ENCODE data around the gene ANAPC16.
"Not testable (repeated sequence)": the region's sequence is repeated elsewhere in the genome, so short reads cannot be mapped to it uniquely, and the experiment has no call there.

The ANAPC16 gene

GRCh38 chr10:72215611-72216549, at the start of gene ANAPC16, which contains the start of gene ASCC1:
TSS of gene ANAPC16 (plus strand) at chr10:72216012. CDS start at chr10:72223915, 7,903 bp downstream.
TSS of gene ASCC1 (minus strand) at chr10:72216276. CDS start at chr10:72213298, 2,978 bp downstream.
- DNase-seq (ENCODE audit: low spot score) = peak; percentile 93

GRCh38 chr10:72167118-72167517, 48.7 kb upstream of the ANAPC16 start:
- no peak for DNase-seq (ENCODE audit: low spot score)

- no peak for DNase-seq (ENCODE audit: low spot score)
These were observed 45.5 kb upstream of the ANAPC16 start for GRCh38 chr10:72170263-72170662.

GRCh38 chr10:72170733-72171132, 45.1 kb upstream of the ANAPC16 start:
- no peak for DNase-seq (ENCODE audit: low spot score)

- DNase-seq (ENCODE audit: low spot score) = peak; percentile 14
These were observed 44.6 kb upstream of the ANAPC16 start for GRCh38 chr10:72171175-72171630.

- no peak for DNase-seq (ENCODE audit: low spot score)
These were observed 42.6 kb upstream of the ANAPC16 start for GRCh38 chr10:72173262-72173618.

- peak; percentile 46 for DNase-seq (ENCODE audit: low spot score)
These were observed 42.1 kb upstream of the ANAPC16 start for GRCh38 chr10:72173619-72174296.

GRCh38 chr10:72174297-72174662, 41.5 kb upstream of the ANAPC16 start:
- DNase-seq (ENCODE audit: low spot score) = no peak

- DNase-seq (ENCODE audit: low spot score) = no peak
These were observed 40.7 kb upstream of the ANAPC16 start for GRCh38 chr10:72175149-72175548.

- DNase-seq (ENCODE audit: low spot score) = no peak
These were observed 39.1 kb upstream of the ANAPC16 start for GRCh38 chr10:72176701-72177100.

GRCh38 chr10:72177454-72177853, 38.4 kb upstream of the ANAPC16 start:
- no peak for DNase-seq (ENCODE audit: low spot score)

GRCh38 chr10:72184156-72184555, 31.7 kb upstream of the ANAPC16 start:
- no peak for DNase-seq (ENCODE audit: low spot score)

- DNase-seq (ENCODE audit: low spot score) = no peak
These were observed 29.4 kb upstream of the ANAPC16 start for GRCh38 chr10:72186258-72186981.

- DNase-seq (ENCODE audit: low spot score) = no peak
These were observed 28.9 kb upstream of the ANAPC16 start for GRCh38 chr10:72186982-72187330.

- DNase-seq (ENCODE audit: low spot score) = no peak
These were observed 20.9 kb upstream of the ANAPC16 start for GRCh38 chr10:72194949-72195348.

- no peak for DNase-seq (ENCODE audit: low spot score)
These were observed 14.9 kb upstream of the ANAPC16 start for GRCh38 chr10:72200883-72201282.

- no peak for DNase-seq (ENCODE audit: low spot score)
These were observed 14.5 kb upstream of the ANAPC16 start for GRCh38 chr10:72201293-72201692.

GRCh38 chr10:72204296-72204695, 11.5 kb upstream of the ANAPC16 start:
- no peak for DNase-seq (ENCODE audit: low spot score)

GRCh38 chr10:72204724-72205123, 11.1 kb upstream of the ANAPC16 start:
- no peak for DNase-seq (ENCODE audit: low spot score)

- DNase-seq (ENCODE audit: low spot score) = no peak
These were observed 9.1 kb upstream of the ANAPC16 start for GRCh38 chr10:72206511-72207229.

GRCh38 chr10:72208526-72208925, 7.3 kb upstream of the ANAPC16 start:
- not testable (repeated sequence) for DNase-seq (ENCODE audit: low spot score)

- not testable (repeated sequence) for DNase-seq (ENCODE audit: low spot score)
These were observed 4.4 kb upstream of the ANAPC16 start for GRCh38 chr10:72211381-72211780.

All from RKO (cell line).